HG02938 (cell line): ENCODE measurements around the gene PANX2.

ENCODE experiments used
- ATAC-seq: cut with Tn5 transposase; IDR thresholded peaks from one replicate; pipeline ENCODE4 v1.9.1; 2021; ENCODE audit warnings: mild to moderate bottlenecking, moderate library complexity; ENCODE audit not compliant: unreplicated experiment

PANX2 gene

DNA sequence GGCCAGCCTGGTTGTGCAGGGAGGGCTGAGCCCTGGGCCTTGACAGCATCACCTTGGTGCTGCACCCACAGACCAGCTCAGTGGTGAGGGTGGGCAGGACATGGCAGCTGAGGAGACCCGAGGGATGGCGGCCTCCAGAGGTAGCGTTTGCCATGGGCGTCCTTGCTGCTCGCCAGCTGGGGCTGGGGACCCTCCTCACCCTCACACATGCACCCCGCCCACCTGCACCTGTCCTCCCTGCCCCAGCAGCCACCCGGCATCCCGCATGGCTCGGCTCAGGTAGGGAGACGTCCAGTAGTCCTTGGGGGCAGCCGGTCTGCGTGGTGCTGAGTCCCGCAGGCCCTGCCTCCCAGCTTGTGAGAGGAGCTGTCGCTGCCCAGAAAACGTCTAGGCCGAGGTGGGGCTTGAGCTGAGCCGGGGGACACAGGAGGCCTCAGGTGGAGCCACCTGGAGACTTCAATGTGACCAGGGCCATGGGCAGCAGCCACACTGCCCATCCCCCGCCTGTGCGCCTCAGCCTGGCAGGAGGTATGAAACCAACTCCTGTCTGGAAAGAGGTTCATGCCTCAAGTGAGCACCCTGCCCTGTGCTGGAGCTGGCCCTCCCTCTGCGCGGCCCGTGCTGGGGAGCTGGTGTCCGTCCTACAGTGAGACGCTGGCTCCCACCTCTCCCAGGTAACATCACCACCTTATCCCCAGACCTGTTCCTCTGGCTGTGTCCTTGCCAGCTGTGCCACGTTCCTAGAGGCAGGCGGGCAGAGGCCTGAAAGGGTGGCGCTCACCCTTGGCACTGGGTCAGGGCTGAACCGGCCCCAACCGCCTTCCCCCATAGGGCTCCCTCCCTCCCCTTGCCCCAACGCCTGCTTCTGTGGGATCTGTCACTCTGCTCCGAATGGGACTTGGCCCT is 11.9 kb downstream of the PANX2 start:
- no peak for ATAC-seq

DNA sequence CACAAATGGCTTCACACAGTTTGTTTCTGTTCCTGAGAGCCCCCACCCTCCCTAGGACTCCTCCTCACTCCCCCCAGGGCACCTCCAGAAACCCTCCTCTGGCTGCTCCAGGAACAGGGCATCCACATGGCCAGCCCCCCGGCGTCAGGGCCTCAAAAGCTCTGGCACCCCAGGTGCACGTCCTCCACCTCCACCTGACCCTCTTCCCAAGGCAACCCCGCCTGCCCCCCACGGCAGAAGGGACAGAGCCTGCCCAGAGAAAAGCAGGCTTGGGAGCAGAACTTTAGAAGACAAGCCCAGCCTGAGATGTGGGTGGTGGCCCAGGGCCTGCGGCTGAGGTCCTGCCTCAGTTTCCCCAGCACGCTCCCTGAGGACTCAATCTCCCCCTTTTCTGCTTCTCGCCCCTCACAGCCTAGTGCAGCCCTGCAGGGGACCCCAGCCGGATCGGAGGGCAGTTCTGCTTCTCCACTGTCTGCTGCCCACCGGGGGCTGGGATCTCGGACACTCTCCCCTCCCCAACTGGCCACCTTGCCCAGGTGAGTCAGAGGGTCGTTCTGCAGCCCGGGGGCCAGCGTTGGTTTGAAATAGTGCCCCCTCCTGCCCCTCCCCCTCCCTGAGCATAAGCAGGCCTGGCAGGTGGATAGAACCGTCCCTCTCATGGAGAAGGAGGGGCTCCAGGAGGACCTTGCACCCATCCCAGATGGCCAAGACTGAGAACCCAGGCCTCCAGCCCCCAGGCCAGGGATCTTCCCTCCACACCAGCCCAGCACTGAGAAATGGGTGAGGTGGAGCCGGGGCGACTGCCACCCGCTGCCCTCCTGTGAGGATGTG is 12.8 kb downstream of the PANX2 start:
- no peak for ATAC-seq

DNA sequence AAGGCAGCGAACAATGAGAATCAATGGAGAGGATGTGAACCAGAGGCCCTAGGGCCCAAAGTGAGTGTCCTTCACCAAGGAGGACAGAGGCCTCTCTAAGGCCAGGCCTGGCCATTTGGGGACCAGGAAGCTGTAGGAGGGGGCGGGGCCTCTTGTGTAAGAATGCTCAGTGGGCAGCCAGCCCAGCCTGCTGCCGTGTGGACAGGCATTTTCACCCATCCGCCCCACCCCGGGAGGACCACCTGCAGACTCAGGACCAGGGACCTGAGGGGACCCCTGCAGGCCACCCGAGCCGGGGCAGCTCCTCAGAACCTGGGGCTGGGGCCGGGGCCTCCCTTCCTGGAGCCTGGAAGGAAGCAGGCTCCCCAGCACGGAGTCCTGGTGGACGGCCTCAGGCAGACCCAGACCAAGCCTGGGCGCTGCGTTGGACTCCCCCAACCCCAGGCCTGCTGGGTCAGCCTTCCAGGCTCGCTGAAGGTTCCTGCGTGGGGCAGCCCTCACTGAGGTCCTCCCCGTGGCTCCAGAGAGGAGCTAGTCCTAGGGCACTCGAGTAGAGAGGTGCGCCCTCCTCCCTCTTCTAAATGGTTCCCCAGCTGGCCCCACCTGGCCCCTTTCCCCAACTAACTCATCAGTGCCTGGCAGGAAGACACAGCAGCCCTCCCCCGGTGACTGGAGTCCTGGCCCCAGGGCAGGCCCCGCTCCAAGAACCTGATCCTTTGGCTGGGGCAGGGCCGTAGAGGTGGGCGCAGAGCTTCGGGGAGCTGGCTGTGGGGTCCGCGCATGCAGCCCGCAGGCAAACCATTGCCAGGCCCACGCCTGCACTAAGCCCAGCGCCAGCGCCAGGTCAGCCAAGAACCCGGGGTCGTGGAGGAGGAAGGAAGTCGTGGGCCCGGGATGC is 13.7 kb downstream of the PANX2 start:
- ATAC-seq: no peak

DNA sequence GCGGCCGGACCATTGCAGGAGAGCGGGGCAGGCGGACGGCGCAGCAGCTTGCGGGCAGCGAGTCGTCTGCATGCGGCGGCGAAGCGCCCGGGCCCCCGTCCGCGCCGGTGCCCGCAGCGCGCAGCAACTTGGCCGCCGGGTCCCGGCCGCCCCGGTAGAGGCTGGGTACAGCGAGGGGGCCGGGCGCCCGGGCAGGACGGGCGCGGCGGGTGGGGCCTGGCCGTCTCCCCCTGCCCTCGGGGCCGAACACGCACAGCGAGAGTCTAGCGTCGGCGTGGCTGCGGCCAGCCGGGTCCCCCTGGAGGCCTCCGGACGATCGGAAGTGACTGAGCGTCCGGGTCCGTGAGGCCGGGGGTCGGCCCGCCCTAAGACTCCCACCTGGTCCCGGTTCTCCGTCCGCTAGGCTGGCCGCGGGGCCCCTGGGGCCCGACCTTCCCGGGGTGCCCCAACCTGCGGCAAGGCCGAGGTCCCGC is 14.4 kb downstream of the PANX2 start:
- no peak for ATAC-seq

DNA sequence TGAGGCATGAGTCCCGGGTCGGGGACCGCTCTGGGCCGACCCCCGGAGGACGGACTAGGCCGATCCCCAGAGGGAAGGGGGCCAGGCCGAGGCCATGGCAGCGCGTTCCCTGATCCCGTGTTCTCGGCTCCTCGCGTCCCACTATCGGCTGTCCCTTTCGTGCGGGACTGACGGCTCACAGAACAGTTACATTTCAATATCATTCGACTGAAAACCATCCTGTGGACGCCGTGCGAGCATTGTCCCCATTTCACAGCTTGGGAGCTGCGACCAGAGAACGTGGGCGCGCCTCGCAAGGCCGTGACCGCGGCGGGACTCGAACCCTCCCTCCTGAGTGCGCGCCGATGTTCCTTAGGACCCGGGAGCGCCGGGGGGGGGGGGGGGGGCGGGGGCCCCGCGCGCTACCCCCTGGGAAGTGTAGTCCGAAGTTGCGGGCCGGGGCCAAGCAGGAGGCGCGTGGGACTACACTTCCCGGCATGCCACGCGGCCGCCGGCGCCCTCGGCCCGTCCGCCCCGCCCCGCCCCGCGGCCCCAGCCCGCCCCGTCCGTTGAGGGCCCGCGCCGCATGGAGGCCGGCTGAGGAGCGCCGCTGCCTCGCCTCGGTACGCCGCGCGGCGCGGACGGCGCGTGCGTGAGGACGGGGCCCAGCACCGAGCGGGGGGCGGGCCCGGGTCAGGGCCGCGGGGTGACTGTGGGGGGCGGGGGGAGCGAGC is 15.0 kb downstream of the PANX2 start, which contains the start of gene TRABD:
TSS of gene TRABD (plus strand) at position 539 of the 713 bp plus-strand sequence. CDS start 7,148 bp downstream, outside the sequence.
- ATAC-seq: no peak

DNA sequence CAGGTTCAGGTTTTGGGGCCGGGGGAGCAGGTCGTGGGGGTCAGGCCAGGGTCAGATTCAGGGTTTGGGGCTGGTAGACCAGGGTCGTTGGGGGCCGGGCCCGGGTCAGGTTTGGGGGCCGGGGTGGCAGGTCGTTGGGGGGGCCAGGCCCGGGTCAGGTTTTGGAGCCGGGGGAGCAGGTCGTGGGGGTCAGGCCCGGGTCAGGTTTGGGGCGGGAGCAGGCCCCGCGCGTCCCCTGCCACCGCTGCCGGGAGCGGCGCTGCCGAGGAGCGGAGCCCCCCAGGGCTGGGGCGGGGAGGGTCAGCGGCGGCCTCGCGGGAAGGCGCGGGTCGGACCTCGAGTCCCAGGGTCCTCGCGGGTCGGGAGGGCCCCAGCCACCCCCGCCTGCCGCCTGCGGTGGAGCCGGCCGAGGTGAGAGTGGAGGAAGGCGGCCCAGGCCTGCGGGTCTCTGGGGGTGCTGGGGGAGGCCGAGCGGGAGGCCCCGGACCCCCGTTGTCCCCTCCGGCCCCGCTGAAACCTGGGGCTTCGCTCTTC is 15.7 kb downstream of the PANX2 start:
- no peak for ATAC-seq

DNA sequence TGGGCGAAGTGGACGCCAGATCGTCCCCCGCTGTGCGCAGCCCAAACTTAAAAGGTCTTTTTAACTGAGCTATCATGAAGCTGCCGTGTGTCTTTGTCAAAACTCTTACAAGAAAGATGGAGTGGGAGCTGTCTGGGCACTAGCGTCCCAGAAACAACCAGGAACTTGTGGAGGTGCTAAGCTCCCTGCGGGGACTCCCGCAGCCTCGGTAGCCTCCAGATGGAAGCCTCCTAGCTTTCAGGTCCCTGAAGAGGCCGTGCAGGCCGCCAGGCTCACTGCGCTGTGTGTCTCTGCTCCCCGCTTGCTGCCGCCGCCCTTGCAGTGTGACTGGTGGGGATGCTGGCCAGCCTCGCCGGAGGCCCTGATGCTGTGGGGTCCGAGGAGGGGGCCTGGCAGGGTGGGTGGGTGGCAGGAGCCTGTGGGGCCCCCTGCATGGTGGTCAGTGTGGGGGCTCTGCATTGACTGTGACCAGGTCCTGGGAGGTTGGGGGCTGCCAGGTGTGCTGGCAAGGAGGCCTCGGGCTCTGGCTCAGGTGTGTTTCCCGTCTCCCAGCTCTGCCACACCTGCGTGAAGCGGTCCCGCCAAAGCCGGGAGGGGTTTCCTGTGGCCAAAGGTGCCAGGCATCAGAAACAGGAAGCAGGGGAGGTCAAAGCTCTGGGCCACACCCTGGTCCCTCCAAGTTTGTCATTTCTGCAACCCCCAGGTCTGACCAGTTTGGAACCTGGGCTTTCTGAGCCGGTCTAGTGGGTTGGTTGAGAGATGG is 16.4 kb downstream of the PANX2 start:
- no peak for ATAC-seq

DNA sequence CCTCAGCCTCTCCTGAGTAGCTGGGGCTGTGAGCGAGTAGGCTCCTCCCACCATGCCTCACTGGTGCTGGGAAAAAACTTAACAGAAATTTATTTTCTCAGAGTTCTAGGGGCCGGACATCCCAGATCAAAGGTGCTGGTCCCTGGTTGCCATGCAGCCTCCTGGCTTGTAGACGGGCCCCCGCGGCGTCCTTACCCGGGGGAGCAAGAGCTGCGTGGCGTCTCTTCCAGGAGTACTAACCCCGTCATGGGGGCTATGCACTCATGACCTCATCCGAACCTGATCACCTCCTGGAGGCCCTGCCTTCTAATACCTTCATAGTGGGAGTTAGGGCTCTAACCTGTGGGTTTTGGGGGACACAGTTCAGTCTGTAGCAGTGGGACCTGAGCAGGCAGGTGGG is 17.8 kb downstream of the PANX2 start:
- no peak for ATAC-seq

DNA sequence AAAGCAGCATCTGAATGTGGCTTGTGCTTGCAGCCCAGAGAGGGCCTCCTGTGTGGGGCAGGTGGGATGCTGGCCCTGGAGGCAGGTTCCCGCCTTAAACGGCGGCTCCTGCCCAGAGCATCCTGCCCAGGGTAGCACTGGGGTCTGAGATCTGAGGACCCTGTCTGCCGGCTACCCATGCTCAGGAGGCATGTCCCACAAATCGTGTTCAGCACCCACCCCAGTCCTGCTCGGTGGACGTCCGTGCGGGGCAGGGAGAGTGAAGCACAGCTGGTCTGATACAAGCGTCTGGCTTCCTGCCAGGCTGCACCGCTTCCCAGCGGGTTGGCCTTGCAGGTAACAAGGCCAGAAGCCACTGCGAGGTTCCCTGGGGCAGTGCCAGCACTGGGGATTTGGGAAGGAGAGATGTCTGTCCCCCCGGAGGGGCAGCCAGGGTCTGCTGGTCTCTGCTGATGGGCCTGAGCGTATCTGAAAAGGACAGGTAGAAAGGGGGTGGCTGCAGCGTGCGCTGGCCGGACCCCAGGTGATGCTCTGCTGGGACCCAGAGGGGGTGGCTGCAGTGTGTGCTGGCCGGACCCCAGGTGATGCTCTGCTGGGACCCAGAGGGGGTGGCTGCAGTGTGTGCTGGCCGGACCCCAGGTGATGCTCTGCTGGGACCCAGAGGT is 18.8 kb downstream of the PANX2 start:
- ATAC-seq: no peak

DNA sequence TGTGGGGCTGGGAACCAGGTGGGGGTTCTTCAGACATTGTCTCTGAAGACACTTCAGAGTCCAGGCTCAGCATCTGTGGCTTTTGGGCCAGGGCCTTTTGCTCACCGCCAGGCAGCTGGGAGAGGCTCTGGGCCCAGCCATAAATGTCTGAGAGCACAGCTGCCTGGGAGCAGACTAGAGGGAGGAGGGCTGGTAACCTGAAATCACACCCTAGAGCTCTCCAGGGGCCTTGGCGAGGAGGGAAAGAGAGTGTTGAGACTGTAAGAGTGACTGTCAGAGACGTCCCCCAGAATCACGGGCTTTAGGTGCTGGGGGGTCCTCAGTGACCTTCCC is 19.3 kb downstream of the PANX2 start:
- no peak for ATAC-seq

DNA sequence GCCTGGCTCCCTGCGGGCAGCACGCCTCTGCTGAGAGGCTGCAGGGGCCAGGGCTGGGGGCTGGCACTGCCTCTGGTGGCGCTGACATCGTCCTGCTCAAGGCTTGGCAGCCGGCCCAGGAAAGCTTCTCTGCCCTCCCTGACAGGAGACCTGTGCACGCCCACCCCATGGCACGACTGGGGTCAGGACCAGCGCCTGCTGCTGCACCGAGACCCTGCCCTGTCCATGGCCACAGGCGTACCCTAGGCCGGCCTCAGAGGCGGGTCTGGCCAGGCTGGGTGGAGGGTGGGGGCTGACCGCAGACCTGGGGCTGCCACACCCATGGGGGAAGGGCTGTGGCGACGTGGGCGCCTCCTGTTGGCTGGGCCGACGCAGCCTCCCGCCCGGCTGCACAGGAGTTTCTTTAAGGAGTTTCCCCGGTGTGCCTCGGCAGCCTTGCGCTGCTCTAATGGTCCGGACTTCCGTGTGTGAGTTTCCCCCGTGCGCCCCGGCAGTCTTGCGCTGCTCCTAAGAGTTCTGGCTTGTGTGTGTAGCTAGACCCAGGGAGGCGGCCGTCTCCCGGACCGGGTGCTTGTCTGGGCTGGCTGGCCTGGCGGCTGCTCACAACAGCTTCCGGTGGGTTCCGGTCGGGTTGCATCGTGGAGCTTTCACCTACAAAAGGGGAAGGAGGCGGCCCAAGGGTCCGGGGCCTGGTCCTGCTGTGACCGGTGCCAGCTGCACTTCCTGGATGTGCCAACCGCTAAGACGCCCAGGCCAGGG is 19.8 kb downstream of the PANX2 start:
- ATAC-seq: no peak

DNA sequence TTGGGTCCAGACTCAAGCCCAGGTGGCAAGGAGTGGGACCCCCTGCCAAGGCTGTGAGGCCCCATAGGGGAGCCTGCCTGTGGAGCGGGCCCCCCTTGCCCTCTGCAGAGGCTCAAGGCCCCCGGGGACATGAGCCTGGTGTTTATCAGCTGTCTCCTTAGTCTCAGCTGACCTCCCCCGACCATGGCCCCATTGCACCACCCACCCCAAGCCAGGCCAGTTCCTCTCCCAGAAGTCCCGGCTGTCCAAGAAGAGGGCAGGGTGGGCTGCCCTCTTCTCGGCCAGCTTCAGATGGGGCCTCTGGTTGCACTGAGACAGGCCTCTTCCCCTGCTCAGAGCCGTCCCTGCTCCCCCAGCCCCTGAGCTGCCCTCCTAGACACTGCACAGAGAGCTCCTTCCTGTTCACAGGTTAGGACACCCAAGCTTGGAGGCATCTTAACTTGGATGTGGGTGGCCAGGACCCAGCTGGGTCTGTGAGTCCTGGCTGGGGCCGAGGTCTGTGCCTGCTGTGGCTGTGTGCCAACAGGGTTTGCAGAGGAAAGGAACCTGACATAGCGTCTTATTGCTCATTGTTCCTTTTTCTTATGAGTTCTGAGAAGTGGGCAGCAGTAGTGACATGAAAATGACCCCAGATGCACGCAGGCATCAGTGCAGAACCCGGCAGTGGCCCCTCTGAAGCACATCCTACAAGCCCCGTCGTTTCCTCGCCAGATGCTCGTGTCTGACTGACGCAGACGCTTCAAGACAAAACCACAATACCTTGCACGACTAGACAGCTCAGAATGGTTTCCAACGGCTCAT is 20.6 kb downstream of the PANX2 start:
- ATAC-seq: no peak

DNA sequence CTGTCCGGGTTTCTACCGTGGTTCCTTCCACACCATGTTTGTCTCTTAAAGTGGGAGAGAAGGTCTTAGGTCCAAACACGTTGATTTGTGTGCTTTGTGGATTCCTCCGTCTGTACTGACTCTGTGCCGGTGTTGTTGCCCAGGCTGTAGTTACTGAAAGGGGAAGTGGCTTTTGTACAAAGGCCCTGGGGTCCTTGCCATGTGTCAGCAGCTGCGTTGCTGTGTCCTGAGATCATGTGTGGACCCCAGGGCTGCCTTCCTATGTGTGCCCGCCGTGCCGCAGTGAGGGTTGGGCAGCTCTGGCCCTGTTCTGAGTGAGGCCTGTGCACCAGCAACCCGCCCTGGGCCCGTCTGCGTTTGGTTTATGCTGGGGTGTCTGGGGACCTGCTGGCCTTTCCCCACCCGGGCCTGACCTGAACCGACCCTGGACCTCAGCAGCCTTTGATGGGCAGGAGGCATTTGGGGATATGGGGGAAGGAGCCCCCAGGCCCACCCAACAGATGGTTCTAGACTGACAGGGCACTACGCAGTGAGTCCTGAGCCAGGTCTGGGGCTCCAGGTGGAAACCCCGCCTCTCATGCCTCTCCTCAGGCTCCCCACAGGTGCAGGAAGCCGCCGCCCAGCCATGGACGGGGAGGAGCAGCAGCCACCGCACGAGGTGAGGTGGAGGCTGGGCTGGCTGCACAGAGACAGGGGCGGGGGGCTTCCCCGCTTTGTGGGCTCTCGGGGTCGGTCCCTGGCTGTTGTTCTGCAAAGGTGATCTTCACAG is 22.1 kb downstream of the PANX2 start:
- no peak for ATAC-seq

DNA sequence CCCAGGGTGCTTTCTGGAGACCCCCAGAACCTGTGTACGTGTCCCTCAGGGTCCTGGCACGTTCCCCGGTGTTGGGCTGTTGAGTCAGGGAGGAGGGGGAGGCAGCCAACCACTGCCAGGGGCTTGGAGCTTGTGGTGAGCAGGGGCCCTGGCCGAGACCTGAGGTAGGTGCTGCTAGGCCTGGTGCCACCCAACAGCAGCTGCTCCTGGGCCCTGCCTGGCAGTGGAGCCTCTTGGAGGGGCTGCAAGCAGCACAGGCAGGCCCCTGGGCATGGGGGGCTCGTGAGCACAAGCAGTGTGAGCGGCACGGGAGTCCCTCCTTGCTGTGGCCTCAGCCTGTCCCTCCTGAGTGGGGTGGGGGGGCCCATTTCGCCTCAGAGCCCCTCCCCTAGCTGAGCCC is 23.1 kb downstream of the PANX2 start:
- ATAC-seq: no peak

DNA sequence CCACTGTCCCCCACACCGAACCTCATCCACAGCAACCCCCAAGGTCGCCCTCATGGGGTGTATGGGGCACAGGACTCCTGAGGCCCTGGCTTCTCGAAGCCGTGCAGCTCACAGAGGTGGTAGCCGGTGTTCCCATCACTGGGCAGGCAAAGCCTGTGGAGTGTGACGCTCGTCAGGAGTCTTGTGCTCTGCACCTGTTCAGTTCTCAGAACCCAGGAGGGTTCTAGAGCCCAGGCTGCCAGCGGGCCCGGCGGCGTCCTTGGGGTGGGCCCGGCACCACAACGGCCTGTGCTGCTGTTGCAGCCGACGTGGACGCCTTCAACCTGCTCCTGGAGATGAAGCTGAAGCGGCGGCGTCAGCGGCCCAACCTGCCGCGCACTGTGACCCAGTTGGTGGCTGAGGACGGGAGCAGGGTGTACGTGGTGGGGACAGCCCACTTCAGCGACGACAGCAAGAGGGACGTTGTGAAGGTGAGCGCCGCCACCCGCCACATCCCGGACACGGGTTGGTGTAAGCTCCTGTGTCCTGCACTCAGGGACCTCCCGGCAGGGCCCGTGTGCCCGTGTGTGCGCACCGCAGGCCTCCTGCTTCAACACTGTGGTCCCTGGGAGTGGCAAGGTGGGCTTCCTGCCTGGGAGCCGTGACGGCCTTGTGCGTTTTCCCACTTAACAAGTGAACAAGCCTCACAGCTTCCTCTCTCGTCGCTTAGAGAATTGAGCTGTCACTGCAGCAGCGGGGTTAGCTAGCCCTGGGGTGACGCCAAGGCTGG is 23.7 kb downstream of the PANX2 start:
- no peak for ATAC-seq

DNA sequence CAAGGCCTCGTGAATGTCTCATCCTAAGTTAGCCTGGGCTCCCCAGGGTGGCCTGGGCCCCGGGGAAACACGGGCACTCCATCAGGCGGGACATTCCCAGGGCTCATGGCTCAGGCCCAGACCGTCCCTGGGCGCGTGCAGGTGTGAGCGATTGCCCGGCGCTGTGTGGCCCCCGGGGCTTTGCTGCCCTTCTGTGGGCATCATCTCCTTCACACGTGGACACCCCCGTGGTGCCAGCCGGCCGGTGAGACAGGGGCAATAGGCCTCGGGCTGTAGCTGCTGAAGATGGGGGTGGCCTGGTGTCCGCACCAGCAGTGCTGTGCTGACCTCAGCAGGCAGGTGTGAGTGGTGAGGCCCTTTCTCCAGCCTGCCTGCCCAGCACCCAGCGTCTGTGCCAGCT is 25.7 kb downstream of the PANX2 start:
- ATAC-seq: no peak
